Ishikawa (cell line): ENCODE results near the gene ZNF644.

Experiments
- CEBPB ChIP-seq: IDR thresholded peaks from 2 replicates; pipeline ENCODE4 v1.6.1; 2012
- CREB1 ChIP-seq: IDR thresholded peaks from 2 replicates; pipeline ENCODE4 v1.6.1; 2012; ENCODE audit warnings: low read depth
- EGR1 ChIP-seq: IDR thresholded peaks from 2 replicates; pipeline ENCODE4 v1.6.1; 2012
- EP300 ChIP-seq: IDR thresholded peaks from 2 replicates; pipeline ENCODE4 v1.6.1; 2012; ENCODE audit warnings: borderline replicate concordance
- FOXM1 ChIP-seq: IDR thresholded peaks from 2 replicates; pipeline ENCODE4 v1.6.1; 2012; ENCODE audit warnings: low read depth, borderline replicate concordance
- NFIC ChIP-seq: IDR thresholded peaks from 2 replicates; pipeline ENCODE4 v1.6.1; 2012
- RAD21 ChIP-seq: IDR thresholded peaks from 2 replicates; pipeline ENCODE4 v1.6.1; 2012; ENCODE audit warnings: low read depth
- TAF1 ChIP-seq: IDR thresholded peaks from 2 replicates; pipeline ENCODE4 v1.6.1; 2012; ENCODE audit warnings: low read depth, mild to moderate bottlenecking
- TCF12 ChIP-seq: IDR thresholded peaks from 2 replicates; pipeline ENCODE4 v1.6.1; 2012; ENCODE audit warnings: low read depth
- TEAD4 ChIP-seq: IDR thresholded peaks from 2 replicates; pipeline ENCODE4 v1.6.1; 2012
- YY1 ChIP-seq: IDR thresholded peaks from 2 replicates; pipeline ENCODE4 v1.6.1; 2012; ENCODE audit warnings: low read depth
- ZBTB7A ChIP-seq: IDR thresholded peaks from 2 replicates; pipeline ENCODE4 v1.6.1; 2012; ENCODE audit warnings: low read depth
- TF ChIP-seq, protein P1 (sequence below): IDR thresholded peaks from 2 replicates; pipeline ENCODE4 v1.6.1; 2012; ENCODE audit warnings: low read depth, mild to moderate bottlenecking
- TF ChIP-seq, protein P2 (sequence below): IDR thresholded peaks from 2 replicates; pipeline ENCODE4 v1.6.1; 2012
- TF ChIP-seq, protein P3 (sequence below): IDR thresholded peaks from 2 replicates; pipeline ENCODE4 v1.6.1; 2012

Gene ZNF644

DNA sequence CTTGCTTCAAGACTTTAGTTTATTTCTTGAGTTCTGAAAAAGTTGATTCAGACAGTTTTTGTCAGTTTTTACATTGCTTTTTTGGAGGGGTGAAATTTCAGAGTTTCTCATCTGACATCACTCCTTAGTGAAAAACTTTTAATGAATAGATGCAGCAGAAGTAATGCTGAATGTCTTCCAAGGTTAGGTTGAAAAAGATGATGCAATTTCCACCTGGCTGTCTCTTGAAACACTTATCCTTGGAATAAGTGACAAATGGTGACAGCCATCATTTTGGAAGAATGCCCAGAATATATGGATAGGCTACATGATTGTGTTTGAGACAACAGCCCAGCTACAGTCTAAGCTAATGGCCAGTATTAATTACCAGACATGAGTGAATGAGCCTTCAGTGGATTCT is 140.8 kb downstream of the ZNF644 start:
- TF ChIP-seq TCF12 (no peak), ZBTB7A (no peak)

DNA sequence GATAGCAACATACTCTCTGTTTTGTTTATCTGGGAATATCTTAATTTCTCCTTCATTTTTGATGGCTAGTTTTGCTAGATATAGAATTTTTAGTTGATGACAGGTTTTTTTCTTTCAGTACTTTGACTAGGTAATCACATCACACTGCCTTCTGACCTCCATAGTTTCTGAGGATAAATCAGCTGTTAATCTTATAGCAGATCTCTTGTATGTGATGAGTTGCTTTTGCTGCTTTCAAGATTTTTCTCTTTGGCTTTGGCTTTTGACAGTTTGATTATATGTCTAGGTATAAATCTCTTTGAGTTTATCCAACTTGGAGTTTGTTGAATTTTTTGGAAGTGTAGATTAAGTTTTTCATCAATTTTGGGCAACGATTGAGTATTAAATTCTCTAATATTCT is 142.6 kb downstream of the ZNF644 start:
- TF ChIP-seq, protein P1, sequence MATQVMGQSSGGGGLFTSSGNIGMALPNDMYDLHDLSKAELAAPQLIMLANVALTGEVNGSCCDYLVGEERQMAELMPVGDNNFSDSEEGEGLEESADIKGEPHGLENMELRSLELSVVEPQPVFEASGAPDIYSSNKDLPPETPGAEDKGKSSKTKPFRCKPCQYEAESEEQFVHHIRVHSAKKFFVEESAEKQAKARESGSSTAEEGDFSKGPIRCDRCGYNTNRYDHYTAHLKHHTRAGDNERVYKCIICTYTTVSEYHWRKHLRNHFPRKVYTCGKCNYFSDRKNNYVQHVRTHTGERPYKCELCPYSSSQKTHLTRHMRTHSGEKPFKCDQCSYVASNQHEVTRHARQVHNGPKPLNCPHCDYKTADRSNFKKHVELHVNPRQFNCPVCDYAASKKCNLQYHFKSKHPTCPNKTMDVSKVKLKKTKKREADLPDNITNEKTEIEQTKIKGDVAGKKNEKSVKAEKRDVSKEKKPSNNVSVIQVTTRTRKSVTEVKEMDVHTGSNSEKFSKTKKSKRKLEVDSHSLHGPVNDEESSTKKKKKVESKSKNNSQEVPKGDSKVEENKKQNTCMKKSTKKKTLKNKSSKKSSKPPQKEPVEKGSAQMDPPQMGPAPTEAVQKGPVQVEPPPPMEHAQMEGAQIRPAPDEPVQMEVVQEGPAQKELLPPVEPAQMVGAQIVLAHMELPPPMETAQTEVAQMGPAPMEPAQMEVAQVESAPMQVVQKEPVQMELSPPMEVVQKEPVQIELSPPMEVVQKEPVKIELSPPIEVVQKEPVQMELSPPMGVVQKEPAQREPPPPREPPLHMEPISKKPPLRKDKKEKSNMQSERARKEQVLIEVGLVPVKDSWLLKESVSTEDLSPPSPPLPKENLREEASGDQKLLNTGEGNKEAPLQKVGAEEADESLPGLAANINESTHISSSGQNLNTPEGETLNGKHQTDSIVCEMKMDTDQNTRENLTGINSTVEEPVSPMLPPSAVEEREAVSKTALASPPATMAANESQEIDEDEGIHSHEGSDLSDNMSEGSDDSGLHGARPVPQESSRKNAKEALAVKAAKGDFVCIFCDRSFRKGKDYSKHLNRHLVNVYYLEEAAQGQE: no peak
- TF ChIP-seq, protein P2, sequence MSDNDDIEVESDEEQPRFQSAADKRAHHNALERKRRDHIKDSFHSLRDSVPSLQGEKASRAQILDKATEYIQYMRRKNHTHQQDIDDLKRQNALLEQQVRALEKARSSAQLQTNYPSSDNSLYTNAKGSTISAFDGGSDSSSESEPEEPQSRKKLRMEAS: no peak
- TF ChIP-seq EGR1 (no peak), TAF1 (no peak), EP300 (no peak), FOXM1 (no peak)
- TF ChIP-seq, protein P3, sequence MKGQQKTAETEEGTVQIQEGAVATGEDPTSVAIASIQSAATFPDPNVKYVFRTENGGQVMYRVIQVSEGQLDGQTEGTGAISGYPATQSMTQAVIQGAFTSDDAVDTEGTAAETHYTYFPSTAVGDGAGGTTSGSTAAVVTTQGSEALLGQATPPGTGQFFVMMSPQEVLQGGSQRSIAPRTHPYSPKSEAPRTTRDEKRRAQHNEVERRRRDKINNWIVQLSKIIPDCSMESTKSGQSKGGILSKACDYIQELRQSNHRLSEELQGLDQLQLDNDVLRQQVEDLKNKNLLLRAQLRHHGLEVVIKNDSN: no peak

DNA sequence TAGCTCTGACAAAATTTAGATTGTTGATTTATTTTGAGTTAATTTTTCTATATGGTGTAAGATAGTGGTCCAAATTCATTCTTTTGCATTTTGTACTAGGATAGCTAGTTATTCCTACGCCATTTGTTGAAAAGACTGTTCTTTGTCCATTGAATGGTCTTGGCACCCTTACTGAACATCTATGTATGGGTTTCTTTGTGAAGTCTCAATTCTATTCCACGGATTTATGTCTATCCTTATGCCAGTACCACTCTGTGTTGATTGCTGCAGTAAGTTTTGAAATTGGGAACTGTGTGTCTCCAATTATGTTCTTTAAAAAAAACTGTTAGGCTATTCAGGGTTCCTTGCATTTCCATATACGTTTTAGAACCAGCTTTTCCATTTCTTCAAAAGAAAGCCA is 145.7 kb downstream of the ZNF644 start:
- no peak for TF ChIP-seq EGR1
- no peak for TF ChIP-seq CREB1
- TF ChIP-seq EP300: no peak
- TF ChIP-seq CEBPB: no peak
- TF ChIP-seq, protein P3: no peak
- TF ChIP-seq YY1: no peak
- TF ChIP-seq FOXM1: no peak
- TF ChIP-seq TAF1: no peak
- TF ChIP-seq TCF12: no peak
- TF ChIP-seq, protein P1: no peak
- no peak for TF ChIP-seq NFIC
- no peak for TF ChIP-seq RAD21
- no peak for TF ChIP-seq TEAD4
- TF ChIP-seq ZBTB7A: no peak
- TF ChIP-seq, protein P2: no peak
